Right lobe of liver (tissue), 4 donors: ENCODE results near the gene MGA.

Experiments
- CTCF ChIP-seq, 4 donors: fragments of 200-600 bp in 3 of 4; fragments of 450-650 bp in 1 of 4; IDR thresholded peaks; one replicate each; pipeline versions ENCODE4 v1.5.1 to v1.8.0; 2016 to 2022; ENCODE audit warnings: antibody characterized with exemption in 4 of 4, mild to moderate bottlenecking in 2 of 4
- POLR2A ChIP-seq: fragments of 450-650 bp; IDR thresholded peaks from one replicate; pipeline ENCODE4 v1.6.1; 2017; ENCODE audit warnings: antibody characterized with exemption, mild to moderate bottlenecking
- donor health status: DM: no; HTN: no; CAD: no.
- donor health status: DM: no; HTN: no; CAD: no.
- donor health status: DM: no; HTN: yes; CAD: no.

- no peak for TF ChIP-seq CTCF (IDR thresholded peaks at IDR 0.05)
- TF ChIP-seq POLR2A, result no peak
Measured at GRCh38 chr15:41666353-41666920, 6.2 kb downstream of the MGA start.
